GM21717 (cell line): ENCODE data around the gene KSR2.
"Not testable (repeated sequence)": the region's sequence is repeated elsewhere in the genome, so short reads cannot be mapped to it uniquely, and the experiment has no call there.

Source experiments
- ATAC-seq: cut with Tn5 transposase; IDR thresholded peaks from one replicate; pipeline ENCODE4 v1.9.1; 2021; ENCODE audit warnings: mild to moderate bottlenecking, moderate library complexity; ENCODE audit not compliant: unreplicated experiment

The KSR2 gene

DNA sequence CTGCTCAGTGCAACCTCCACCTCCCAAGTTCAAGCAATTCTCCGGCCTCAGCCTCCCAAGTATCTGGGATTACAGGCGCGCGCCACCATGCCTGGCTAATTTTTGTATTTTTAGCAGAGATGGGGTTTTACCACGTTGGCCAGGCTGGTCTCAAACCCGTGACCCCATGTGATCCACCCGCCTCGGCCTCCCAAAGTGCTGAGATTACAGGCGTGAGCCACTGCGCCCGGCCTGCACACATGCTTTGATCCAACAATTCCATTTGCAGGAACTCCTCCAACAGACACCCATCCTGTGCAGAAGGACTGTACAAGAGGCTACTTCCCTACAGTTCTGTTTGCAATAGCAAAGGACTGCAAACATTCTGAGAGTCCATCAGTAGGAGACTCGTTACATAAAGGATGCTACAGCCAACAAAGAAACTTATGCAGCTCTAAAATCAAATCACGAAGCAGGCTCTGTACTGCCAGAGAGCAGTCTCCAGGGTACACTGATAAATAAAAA lies 108.0 kb downstream of the KSR2 start:
- not testable (repeated sequence) for ATAC-seq

DNA sequence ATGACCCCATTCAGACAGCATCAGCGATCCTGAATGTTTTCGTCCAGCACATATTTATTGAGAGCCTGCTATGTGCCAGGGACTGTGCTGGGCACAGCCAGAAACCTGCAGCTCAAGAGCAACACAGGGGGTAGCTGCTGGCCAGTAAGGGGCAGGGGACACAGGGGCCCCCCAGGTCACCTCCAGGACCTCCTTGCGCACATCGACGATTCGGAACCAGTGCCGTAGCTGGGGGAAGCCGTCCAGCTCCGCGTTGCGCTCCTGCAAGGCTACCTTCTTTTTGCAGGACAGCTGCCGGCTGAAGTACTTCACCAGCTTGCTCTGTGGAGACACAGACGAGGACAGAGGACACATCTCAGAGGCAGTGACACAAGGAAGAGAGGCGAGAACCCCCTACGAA lies 108.7 kb downstream of the KSR2 start:
- ATAC-seq, result no peak

DNA sequence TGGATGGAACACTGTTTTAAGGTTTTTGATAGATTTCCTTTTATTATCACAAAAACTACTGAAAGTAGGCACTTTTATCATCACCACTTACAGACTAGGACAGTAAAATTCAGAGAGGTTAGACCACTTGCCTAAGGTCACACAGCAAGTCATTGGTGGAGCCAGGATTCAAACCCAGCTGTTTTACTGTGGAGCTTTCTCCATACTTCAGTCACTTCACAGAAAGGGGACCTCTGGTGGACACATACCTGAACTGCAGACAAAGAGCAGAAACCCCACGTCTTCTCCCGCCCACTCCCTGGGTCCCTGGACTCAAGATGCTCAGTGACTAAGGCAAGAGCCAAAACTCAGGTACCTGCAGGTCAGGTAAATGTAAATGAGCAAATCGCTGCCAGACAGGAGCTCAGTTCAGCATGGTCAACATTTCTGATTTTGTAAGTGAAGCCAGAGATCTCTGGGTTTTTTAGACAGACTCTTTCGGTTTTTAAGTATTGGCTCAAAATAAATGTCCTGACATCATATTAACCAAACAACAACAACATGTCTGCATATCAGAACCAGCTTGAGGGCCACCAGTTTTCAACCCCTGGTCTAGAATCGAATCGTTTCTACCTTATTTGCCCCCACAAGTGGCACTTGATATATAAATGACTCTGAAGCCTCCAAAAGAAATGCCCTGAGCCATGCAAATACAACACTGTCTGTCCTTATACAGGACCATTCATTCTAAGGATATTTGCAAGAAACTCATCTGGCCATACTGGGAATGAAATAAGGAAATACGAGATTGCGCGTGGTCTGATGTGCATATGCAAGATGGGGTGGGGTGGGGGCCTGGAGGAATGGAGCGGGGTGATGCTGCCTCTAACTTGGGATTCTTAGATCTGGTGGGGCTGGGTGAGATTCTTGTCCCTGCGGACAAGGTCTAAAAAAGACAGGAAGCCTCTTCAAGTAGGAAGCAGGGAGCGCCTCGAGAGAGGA lies 110.9 kb downstream of the KSR2 start:
- ATAC-seq, result no peak

DNA sequence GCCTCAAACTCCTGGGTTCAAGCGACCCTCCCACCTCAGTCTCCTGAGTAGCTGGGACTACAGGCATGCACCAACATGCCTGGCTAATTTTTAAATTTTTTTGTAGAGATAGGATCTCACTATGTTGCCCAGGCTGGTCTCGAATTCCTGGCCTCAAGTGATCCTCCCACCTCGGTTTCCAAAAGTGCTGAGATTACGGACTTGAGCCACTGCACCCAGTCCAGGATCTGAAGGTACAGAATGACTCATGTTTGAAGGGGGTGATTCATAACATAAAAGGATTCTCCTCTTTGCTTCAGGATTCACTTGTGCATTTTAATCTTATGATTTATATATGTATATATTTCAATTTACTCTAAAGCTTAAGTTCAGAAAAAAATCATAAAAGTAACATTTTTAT lies 111.7 kb downstream of the KSR2 start:
- ATAC-seq, result not testable (repeated sequence)

DNA sequence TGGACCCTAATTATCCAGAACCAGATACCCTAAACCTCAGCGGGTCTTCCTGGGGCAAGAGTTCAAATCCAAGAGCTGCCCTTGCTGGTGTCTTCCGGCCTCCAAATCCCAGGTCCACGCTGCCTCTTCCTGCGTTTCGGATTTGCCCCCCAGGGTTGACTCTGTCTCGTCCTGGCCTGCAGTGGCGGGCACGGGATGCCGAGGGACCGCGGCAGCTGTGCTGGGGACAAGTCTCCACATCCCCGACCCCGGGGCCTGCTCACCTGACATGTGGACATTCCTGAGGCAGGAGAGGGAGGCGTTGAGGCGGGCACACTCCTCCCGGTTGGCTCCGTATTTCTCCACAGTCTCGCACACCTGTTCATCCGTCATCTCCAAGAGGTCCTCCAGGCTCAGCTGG lies 113.6 kb downstream of the KSR2 start:
- ATAC-seq, result no peak

DNA sequence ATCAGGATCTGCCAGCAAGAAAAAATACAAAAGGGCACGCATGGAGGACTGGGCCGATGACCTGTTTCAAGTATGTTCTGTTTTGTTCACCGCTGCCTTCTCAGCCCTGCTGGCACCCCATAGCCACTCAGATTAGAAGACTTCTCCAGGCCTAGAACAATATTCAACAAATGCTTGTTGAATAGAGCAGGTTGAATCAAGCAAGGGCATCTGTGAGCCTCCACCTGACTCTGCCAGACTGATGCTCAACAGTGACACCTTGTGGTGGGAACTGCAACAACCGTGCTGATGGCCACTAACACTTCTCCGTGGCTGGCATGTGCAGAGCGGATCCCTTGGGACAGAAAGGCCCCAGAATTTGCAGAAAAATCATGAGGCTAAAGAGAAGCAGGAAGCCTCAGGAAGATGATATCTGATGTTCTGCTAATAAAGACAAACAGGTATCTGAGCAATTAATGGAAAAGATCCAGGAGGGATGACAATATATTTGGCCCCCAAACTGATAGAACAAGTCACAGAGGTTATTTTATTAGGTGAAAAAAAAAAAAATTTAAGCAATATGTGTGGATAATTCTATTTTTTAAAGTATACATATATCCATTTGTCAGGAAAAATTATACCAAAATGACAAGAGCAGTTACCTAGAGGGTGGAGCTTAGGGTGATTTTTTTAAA lies 114.3 kb downstream of the KSR2 start:
- ATAC-seq, result no peak

DNA sequence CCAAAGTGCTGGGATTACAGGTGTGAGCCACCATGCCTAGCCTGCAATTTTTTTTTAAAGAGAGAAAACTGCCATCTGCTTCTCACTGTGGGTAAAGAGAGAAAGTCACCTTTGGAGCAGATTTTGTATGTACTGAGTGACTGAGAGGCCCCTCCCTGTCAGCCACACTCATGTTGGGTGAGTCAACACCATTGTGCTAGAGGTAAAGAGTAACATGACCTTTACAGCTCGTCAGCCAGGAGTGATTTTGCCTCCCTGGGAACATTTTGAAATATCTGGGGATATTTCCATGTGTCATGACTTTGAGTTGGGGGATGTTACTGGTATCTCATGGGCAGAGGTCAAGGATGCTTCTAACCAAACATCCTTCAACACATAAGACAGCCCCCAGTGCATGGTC lies 115.2 kb downstream of the KSR2 start:
- no peak for ATAC-seq

DNA sequence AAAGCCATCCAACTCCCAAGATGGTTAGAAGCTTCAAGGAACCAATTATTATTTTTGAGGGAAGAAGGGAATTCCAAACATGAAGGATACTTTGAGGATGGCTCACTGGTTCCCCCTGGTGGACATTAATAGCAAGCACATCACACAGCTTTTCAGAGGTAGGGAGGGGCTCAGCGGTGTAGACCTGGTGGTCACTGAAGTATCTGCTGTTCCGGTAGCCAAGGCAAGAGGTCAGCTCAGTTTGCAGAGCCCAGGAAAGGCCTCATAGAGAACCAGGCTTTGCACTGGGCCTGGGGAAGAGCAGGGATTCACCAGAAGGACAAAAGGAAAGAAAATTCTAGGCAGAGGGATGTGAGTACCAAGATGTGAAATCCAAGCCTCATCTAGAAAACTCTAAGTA lies 118.7 kb downstream of the KSR2 start:
- no peak for ATAC-seq

DNA sequence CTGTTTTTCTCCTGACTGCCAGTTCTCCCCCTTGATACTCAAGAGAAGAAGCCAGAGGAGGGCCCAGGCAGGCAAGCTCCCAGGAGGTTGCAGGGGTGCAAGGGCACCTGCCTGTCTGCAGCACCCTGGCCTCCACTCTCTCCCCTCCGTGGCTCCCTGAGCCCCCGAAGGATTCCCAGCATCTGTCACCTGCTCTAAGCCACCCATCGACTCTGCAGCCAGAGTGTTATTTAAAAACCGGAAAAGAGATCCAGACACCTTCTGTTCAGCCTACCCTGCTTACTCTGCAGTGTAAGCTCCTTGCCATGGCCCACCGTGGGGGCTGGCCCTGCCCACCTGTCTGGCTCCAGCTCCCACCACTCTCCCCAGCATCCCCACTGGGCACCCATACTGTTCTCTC lies 121.4 kb downstream of the KSR2 start:
- ATAC-seq, result no peak

DNA sequence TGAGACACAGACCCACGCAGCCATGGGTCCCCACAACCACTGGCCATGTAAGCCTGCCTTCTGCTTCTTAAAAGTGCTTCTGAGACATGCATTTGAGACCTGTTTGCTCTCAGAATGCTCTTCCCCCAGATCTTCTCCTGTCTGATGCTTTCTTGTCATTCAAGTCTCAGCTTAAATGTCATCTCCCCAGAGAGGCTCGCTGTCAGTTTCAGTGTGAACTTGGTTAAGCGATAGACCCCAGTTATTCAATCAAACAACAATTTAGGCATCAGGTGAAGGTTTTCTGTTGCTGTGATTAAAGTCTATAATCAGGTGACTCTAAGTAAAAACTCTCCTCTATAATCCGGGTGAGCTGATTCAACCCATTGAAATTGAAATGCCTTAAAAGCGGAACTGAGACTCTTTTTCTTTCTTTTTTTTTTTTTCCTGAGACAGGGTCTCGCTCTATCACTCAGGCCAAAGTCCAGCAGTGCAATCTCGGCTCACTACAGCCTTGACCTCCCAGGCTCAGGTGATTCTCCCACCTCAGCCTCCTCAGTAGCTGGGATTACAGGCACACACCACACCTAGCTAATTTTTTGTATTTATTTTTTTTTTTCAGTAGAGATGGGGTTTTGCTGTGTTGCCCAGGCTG lies 123.4 kb downstream of the KSR2 start:
- no peak for ATAC-seq

DNA sequence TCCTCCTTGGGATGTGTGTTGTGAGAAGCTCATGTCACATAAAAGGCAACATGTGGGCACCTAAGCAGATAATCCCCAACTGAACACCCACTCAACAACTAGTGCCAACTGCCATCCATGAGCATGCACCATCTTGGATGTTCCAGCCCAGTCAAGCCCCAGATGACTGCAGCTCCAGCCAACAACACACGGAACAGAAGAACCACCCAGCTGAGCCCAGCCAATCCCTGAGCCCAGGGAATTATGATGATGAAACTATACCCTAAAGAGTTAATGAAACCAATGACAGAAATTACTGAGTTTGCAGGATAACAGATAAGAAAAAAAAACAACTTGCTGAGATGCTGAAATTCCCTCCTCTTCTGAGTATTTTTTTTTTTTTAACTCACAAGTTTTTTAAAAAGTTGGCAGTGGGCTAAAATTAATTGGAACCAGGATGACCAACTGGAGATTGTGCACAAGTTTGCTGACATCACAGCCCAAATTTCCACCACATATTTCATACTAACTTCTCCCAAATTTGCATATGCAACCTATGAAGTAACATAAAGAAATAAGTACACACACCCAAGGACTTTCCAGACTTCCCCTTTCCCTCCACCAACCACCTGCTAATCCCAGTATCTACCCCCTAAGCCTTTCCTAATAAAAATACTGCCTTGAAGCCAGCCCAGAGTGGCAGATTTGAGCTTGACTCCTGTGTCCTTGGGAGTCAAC lies 124.5 kb downstream of the KSR2 start:
- no peak for ATAC-seq

DNA sequence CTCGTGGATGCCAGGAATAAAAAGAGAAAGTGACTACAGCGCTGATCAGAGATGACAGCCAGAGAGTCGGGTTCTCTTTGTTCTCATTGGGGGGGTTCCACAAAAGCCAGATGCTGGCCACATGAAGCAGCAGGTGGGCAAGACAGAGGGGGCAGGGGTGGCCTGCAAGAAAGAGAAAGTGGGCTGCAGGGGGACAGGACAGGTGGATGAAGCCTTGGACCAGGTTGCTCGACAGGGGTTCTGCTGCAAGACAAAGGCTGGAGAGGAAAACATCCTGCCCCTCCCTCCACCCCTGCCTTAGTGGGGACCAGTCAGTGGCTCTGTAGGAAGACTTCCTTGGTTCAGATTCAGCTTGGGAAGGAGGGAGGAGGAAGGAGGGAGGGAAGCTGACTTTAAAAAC lies 126.2 kb downstream of the KSR2 start:
- no peak for ATAC-seq

DNA sequence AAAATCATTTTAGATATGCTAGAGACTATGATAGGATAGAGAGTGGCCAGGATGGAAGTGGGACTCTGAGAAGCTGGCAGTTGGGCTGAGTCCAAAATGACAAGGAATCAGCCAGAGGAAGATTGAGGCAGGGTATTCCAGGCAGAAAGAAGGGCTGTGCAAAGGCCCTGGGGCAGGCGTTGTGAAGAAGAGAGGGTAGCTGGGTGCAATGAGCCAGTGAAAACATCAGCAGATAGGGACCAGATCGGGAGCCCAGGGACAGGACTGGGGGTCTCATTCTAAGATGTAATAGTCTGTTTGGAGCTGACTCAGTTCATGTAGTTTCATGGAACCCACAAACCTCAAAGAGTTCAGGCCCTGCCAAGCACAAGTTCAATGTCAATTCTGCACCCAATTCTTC lies 126.6 kb downstream of the KSR2 start:
- no peak for ATAC-seq

DNA sequence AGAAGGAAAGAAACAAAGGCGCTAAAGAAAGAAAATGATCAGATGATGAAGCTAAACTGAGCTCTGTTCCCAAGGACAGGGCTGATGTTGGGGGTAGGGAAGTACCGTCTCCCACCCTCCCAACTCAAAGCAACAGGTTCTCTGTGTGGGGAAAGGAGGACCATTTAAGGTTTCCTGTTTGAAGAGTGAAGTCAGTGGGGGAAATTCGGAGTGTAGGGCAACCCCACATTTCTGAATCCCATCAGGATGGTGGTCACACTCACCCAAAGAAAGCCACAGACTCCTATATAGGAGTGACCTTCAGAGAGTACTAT lies 131.1 kb downstream of the KSR2 start:
- ATAC-seq, result no peak

DNA sequence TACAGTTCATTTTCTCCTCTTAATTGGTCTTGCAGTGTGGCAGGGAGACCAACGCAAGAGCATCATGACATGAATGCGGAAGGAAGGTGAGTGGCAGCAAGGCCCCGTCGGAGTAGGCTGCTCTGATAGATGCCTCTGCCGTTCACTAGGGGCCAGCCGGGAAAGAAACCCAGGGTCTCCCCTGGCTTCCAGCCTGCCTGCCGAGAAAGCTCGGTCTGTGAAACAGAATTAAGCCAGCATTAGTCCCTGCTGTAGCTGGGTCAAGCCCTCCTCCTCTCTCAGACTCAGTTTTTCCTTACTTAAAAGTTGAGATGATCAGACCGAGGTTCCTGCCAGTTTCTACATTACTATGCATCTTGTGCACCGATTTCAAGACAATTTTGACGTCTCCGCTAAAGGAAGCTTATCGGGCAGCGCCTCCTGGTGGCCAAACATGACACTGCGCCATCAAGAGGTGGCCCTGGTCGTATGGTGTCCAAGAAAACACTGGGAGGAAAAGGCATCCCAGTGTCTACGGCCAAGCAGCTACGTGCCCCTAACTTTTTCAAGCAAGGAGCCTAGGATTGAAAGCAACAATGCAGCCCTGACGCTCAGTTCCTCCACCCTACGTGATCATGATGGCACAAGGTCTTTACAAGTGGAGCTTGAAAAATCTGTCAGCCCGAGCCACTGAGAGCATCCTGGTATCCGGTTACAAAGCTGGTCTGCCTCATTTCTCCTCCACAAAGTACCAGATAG lies 131.6 kb downstream of the KSR2 start:
- ATAC-seq, result no peak

DNA sequence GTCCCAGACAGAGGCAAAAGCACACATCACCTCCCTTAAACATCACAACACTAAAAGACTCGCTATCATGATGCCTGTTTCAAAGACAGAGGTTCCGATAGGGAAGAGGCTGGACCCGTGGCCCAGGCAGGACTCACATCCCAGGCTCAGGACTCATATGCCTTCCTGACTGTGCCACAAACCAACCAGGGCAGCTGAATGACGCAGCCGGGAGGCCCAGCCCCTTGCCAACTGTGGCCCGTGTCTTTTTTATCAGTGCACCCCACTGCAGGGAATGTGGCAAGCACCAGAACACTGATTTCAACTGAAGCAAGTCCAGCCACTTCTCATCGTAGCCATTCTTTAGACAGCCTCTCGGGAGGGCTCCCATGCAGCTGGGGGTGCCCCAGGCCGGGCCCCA lies 132.3 kb downstream of the KSR2 start:
- ATAC-seq, result no peak

DNA sequence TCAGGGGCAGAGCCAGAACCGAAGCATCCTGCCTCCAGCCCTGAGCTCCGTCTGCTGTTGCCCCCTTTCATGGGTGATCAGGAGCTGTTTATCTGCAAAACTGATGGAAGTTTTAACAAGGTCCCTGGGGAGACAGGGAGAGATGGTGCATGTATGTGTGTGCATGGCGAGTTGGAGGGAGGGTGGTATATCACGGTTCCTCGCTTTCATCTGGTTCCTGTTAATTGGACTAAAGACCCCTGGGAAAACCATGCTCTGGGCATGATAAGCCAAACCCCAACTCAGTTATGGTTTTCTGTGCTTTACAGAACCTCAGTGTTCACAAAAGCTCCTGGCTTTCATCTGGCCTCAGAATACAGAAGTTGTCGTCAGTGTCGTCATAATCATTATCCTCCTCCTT lies 133.6 kb downstream of the KSR2 start:
- ATAC-seq, result no peak

DNA sequence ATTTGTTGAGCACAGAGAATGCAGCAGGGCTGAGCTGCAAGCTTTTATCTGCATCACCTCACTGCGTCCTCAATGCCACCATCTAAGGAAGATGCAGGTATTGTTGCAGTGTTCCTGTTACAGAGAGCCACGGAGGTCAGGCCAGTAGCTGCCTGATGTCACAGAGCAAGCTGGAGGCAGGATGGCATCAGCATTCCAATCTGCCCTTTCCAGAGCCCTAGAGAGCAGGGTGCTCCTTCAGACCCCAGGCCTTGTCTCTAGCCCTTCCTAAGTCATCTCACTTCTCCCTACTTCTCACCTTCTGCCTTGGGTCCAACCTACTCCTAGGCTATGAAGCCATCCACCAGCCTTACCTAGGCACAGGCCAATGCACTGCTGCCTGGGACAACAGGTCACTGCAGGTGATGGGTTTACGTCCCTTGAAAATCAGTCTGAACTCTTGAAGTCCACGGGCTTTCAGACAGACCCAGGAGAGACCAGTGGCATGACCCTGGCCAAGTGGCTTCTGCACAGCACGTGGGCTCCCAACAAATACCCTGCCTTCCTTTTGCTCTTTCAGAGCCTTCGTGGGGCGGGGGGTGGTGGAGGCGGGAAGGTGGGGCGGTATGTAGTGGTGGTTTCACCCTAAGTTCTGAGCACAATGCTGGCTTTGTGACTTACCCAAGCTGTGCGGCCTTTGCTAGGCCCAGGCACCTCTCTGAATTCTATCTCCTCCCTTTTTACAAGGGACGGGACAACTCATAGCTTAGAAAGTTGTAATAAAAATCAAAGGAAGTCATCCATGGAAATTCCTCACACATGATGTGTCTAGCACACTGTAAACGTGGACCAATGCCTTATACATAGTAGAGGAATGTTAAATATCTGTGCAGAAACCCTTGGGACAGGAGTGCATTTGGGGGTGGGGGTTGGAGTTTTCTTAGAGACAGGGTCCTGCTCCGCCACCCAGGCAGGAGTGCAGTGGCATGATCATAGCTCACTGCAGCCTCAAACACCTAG lies 136.0 kb downstream of the KSR2 start:
- no peak for ATAC-seq

DNA sequence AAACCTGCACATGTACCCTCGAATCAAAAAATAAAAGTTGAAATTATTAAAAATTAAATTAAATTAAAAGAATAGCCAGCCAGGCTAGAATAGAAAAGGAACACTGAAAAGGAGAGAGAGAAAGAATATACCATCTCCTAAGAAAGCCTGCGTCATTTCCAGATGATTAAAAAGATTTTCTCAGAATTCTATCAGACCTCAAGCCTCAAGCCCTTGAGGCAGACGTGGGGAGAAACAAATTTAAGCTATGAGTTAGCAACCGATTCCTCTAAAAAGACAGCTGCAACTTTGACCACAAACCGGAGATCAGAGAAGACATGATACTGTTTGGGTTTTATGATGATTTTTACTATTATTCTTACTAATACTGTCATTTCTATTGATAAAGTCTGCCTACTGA lies 138.3 kb downstream of the KSR2 start:
- no peak for ATAC-seq
